ENCODE measurements around the gene TSR1. TPM values are rescaled to one million over a fixed set of nuclear protein-coding genes. Genes with fewer than 3 reads are reported as not detected.

TSR1 gene
- total RNA-seq, 4 donors from 2014 or later, result 2.1 to 43.3 (median 23.5) TPM

- Histone ChIP-seq H3K4me1 (no peaks in the 10 kb centered on the region), H3K36me3 (no peaks in the 10 kb centered on the region), H3K27ac (no peak overlapping the region), H3K4me3 (no peak overlapping the region), H3K9me3 (no peaks in the 10 kb centered on the region), H3K27me3 (no peaks in the 10 kb centered on the region)
- DNase-seq, result no peak
- TF ChIP-seq POLR2A (IDR thresholded peaks at IDR 0.05), result no peak
- TF ChIP-seq, protein P1, sequence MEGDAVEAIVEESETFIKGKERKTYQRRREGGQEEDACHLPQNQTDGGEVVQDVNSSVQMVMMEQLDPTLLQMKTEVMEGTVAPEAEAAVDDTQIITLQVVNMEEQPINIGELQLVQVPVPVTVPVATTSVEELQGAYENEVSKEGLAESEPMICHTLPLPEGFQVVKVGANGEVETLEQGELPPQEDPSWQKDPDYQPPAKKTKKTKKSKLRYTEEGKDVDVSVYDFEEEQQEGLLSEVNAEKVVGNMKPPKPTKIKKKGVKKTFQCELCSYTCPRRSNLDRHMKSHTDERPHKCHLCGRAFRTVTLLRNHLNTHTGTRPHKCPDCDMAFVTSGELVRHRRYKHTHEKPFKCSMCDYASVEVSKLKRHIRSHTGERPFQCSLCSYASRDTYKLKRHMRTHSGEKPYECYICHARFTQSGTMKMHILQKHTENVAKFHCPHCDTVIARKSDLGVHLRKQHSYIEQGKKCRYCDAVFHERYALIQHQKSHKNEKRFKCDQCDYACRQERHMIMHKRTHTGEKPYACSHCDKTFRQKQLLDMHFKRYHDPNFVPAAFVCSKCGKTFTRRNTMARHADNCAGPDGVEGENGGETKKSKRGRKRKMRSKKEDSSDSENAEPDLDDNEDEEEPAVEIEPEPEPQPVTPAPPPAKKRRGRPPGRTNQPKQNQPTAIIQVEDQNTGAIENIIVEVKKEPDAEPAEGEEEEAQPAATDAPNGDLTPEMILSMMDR (IDR thresholded peaks at IDR 0.05), result no peak
- intact Hi-C loops (cut with DNase I; ENCODE audit: low total_unique reads), result no loop called here
Observed at GRCh38 chr17:2376107-2376506, 39.9 kb upstream of the TSR1 start.

- intact Hi-C loops (cut with DNase I; ENCODE audit: low total_unique reads), result no loop called here
- Histone ChIP-seq H3K27me3 (no peaks in the 10 kb centered on the region), H3K4me1 (no peaks in the 10 kb centered on the region), H3K36me3 (no peaks in the 10 kb centered on the region), H3K4me3 (no peak overlapping the region), H3K27ac (no peak overlapping the region), H3K9me3 (no peaks in the 10 kb centered on the region)
- no peak for DNase-seq
- TF ChIP-seq, protein P1 (IDR thresholded peaks at IDR 0.05), result no peak
- no peak for TF ChIP-seq POLR2A (IDR thresholded peaks at IDR 0.05)
Observed at GRCh38 chr17:2375406-2375805, 39.1 kb upstream of the TSR1 start.

DNA sequence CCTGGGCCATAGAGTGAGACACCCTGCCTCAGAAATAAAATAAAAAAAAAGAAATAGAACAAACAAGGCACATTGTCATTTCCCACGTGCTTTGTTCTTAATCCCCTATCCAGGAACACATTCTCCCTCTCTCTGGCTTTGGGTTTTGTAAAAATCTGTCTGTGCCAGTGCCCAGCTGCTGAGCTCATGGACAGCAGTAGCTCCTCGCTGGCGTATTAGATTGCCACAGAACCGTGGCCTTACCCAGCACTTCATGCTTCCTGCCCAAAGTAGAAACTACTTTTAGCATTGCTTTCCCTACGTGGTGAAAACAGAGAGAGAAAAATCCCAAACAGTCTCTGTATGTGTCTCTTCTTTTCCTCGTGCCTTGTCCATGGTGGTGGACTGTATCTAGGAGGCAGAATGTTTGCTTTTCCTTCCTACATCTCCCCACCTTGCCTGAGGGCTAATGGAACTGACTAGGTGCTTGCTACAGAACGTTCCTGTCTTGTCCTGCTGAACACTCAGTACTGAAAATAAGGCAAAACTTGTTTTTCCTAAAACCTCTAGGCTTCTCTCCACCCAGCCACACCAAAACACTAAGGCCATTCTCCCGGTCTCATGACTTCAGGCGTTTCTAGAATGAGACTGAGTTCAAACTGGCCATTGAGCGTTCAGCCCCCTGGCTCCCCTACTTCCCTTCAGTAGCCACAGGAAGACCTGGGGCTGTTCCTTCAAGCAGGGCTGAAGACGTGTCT lies 38.5 kb upstream of the TSR1 start:
- no peak for DNase-seq
- no peak for TF ChIP-seq POLR2A (IDR thresholded peaks at IDR 0.05)
- TF ChIP-seq, protein P1 (IDR thresholded peaks at IDR 0.05), result no peak
- intact Hi-C loops (cut with DNase I; ENCODE audit: low total_unique reads), result no loop called here
- Histone ChIP-seq H3K4me3 (no peak overlapping the region), H3K27ac (no peak overlapping the region), H3K27me3 (no peaks in the 10 kb centered on the region), H3K9me3 (no peaks in the 10 kb centered on the region), H3K36me3 (no peaks in the 10 kb centered on the region), H3K4me1 (no peaks in the 10 kb centered on the region)

- TF ChIP-seq POLR2A (IDR thresholded peaks at IDR 0.05), result no peak
- TF ChIP-seq, protein P1 (IDR thresholded peaks at IDR 0.05), result no peak
- H3K36me3 ChIP-seq, result no peaks in the 10 kb centered on the region
Observed at GRCh38 chr17:2373179-2373578, 36.9 kb upstream of the TSR1 start.

DNA sequence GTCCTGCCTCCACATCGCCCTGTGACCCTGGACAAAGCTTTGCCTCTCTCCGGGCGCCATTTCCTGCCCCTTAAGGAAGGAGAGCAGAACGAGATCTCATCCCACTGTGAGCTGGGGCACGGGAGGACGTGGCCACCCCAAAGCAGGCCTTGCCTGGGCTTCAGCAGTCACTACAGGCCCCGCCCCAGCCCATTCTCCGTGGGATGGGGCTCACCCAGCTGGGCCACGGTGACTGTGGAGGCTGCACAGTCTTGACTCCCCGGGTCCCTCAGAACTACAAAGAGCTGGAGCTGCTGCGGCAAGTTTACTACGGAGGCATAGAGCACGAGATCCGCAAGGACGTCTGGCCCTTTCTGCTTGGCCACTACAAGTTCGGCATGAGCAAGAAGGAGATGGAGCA lies 36.4 kb upstream of the TSR1 start:
- TF ChIP-seq, protein P1 (IDR thresholded peaks at IDR 0.05), result no peak
- TF ChIP-seq POLR2A (IDR thresholded peaks at IDR 0.05), result no peak
- H3K4me1 ChIP-seq, result no peaks in the 10 kb centered on the region
- H3K9me3 ChIP-seq, result no peaks in the 10 kb centered on the region
- no peaks in the 10 kb centered on the region for H3K27me3 ChIP-seq
- H3K36me3 ChIP-seq, result no peaks in the 10 kb centered on the region
- intact Hi-C loops (cut with DNase I; ENCODE audit: low total_unique reads), result no loop called here
- H3K4me3 ChIP-seq, result no peak overlapping the region
- no peak for DNase-seq
- H3K27ac ChIP-seq, result no peak overlapping the region

More at GRCh38 chr17:2373179-2373578, 36.9 kb upstream of the TSR1 start:
- Histone ChIP-seq H3K9me3 (no peaks in the 10 kb centered on the region), H3K27ac (no peak overlapping the region), H3K4me1 (no peaks in the 10 kb centered on the region), H3K4me3 (no peak overlapping the region), H3K27me3 (no peaks in the 10 kb centered on the region)
- no peak for DNase-seq
- intact Hi-C loops (cut with DNase I; ENCODE audit: low total_unique reads), result no loop called here
